Uterus (tissue), 4 donors: Measurements from ENCODE around the gene DYNC1LI2. TPM values are rescaled to one million over a fixed set of nuclear protein-coding genes. Genes with fewer than 3 reads are reported as not detected.
A peak's percentile ranks its signal among the peaks of the same experiment; 100 is the strongest.
"Not testable (repeated sequence)": the region's sequence is repeated elsewhere in the genome, so short reads cannot be mapped to it uniquely, and the experiment has no call there.

ENCODE experiments used
- DNase-seq, 2 donors: peaks; one replicate each; pipeline ENCODE4 v3.0.0-alpha.2; 2019 to 2020
- H3K27ac ChIP-seq, 2 donors: fragments of 200-600 bp; sonication (generic); 1 replicate in 1 of 2; 2 replicates in 1 of 2; pipeline ENCODE4 v1.5.1; 2016 to 2018
- H3K27me3 ChIP-seq, 2 donors: fragments of 200-600 bp; sonication (generic); one replicate each; pipeline ENCODE4 v1.5.1; 2018 to 2019; ENCODE audit warnings: control low read depth in 1 of 2
- H3K36me3 ChIP-seq, 2 donors: fragments of 200-600 bp; sonication (generic); one replicate each; pipeline ENCODE4 v1.5.1; 2019; ENCODE audit warnings: control low read depth in 1 of 2
- H3K4me1 ChIP-seq, 2 donors: fragments of 200-600 bp; sonication (generic); one replicate each; pipeline ENCODE4 v1.5.1; 2018 to 2019; ENCODE audit warnings: control low read depth in 1 of 2
- H3K4me3 ChIP-seq, 2 donors: fragments of 200-600 bp; sonication (generic); 1 replicate in 1 of 2; 2 replicates in 1 of 2; pipeline ENCODE4 v1.5.1; 2018 to 2019; ENCODE audit warnings: mild to moderate bottlenecking in 1 of 2
- H3K9me3 ChIP-seq, 2 donors: fragments of 200-600 bp; sonication (generic); one replicate each; pipeline ENCODE4 v1.5.1; 2019; ENCODE audit warnings: control low read depth in 1 of 2
- POLR2A ChIP-seq, 2 donors: fragments of 450-650 bp; IDR thresholded peaks; one replicate each; pipeline ENCODE4 v1.6.1; 2016; ENCODE audit warnings: antibody characterized with exemption in 2 of 2, mild to moderate bottlenecking in 1 of 2, moderate library complexity in 1 of 2
- intact Hi-C: fragments of 100-400 bp; cut with DNase I; formaldehyde crosslinking; loops from one replicate; pipeline ENCODE4 v1.15.1; 2023; ENCODE audit warnings: low total_unique reads
- total RNA-seq, 4 donors: library from RNA; depleted of rRNA in 3 of 4; stranded (reverse); fragments of >200 nt in 3 of 4; gene quantifications; one replicate each; pipeline versions ENCODE4 v1.1.0 to v1.2.4, GENCODE V29; 2014 to 2023
- TF ChIP-seq, protein P1 (sequence below), 4 experiments: fragments of 200-600 bp in 2 of 4; fragments of 450-650 bp in 2 of 4; sonication (generic) in 2 of 4; IDR thresholded peaks; one replicate each; pipeline ENCODE4 v1.5.1; 2016 to 2019; ENCODE audit warnings: antibody characterized with exemption in 4 of 4, mild to moderate bottlenecking in 2 of 4, moderate library complexity in 1 of 4
- donor health status: DM: yes; HTN: yes; CAD: no.

The DYNC1LI2 gene
- 100 to 1,000 TPM; 109 to 279 (median 151) TPM for total RNA-seq

DNA sequence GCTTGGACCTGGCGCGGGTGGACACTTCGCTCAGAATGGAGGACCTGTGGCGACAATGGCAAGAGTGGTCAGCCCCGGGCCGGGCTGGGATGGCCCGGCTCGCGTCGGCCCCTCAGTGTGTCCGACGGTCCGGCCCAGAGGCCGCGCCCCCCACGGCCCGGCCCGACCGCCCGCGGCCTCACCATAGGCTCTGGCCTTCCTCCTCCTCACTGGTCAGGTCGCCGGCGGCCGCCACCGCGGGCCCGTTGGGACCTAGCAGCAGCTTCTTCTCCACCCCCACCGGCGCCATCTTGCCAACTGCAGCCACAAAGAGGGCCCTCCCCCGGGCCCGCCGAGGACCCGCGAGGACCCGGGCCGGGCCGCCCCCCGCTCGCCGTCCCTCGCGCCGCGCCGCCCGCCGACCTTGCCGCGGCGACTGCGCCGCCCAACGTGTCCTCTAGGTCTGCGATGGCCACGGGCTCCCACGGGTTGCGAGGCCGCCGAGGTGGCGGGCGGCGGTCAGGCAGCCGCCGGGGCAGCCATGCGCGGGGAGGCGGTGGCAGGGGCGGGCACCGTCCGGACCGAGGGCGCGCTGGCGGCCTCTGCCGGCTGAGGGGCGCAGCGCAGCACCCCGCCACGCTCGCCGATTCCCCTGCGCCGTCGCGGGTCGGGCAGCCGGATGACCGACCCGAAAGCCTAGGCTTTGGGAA lies at the start of gene DYNC1LI2:
Gene DYNC1LI2 (minus strand): TSS at position 307 of the 689 bp plus-strand sequence. CDS start 18 bp downstream, at position 289.
- no peaks in the 10 kb centered on the region for H3K27me3 ChIP-seq
- peak within 1 kb of the TSS; percentile 79 to 98 for H3K4me3 ChIP-seq
- H3K27ac ChIP-seq, result peak within 1 kb of the TSS; percentile 94
- no peaks in the 10 kb centered on the region for H3K36me3 ChIP-seq
- H3K9me3 ChIP-seq, result no peaks in the 10 kb centered on the region
- peaks cover 0 to 15% of the 10 kb centered on the region in 2 donors for H3K4me1 ChIP-seq
- peak; percentile 38 to 56 for TF ChIP-seq POLR2A (IDR thresholded peaks at IDR 0.05)
- TF ChIP-seq, protein P1, sequence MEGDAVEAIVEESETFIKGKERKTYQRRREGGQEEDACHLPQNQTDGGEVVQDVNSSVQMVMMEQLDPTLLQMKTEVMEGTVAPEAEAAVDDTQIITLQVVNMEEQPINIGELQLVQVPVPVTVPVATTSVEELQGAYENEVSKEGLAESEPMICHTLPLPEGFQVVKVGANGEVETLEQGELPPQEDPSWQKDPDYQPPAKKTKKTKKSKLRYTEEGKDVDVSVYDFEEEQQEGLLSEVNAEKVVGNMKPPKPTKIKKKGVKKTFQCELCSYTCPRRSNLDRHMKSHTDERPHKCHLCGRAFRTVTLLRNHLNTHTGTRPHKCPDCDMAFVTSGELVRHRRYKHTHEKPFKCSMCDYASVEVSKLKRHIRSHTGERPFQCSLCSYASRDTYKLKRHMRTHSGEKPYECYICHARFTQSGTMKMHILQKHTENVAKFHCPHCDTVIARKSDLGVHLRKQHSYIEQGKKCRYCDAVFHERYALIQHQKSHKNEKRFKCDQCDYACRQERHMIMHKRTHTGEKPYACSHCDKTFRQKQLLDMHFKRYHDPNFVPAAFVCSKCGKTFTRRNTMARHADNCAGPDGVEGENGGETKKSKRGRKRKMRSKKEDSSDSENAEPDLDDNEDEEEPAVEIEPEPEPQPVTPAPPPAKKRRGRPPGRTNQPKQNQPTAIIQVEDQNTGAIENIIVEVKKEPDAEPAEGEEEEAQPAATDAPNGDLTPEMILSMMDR (IDR thresholded peaks at IDR 0.05), result peak; percentile 53 to 97 (median 97)
- intact Hi-C loops, result no loop called here
- peak; percentile 69 to 80 for DNase-seq

DNA sequence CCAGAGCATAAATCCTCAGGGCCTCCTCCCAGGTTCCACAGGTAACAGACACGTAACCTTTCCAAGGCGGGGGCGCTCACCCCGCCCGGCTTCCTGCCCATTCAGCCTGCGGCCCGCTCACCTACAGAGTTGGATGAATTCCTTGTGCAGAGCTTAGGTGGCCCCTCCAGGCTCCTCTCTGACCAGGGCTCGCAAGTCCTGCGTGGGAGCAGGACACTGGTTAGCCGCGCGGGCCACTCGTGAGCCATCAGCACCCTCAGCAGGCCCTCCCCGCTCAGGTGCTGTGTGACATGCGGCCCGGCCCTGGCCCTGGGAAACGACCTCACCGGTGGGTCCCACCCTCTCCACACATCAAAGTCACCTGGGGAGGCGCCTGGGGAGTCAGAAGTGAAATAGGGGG lies 49.4 kb upstream of the DYNC1LI2 start:
- no peak overlapping the region for H3K27ac ChIP-seq
- no peak overlapping the region for H3K4me3 ChIP-seq
- H3K9me3 ChIP-seq, result no peaks in the 10 kb centered on the region
- intact Hi-C loops, result no loop called here
- no peaks in the 10 kb centered on the region for H3K36me3 ChIP-seq
- no peak for DNase-seq
- TF ChIP-seq, protein P1 (IDR thresholded peaks at IDR 0.05), result no peak
- TF ChIP-seq POLR2A (IDR thresholded peaks at IDR 0.05), result no peak
- no peaks in the 10 kb centered on the region for H3K27me3 ChIP-seq
- H3K4me1 ChIP-seq, result no peaks in the 10 kb centered on the region

DNA sequence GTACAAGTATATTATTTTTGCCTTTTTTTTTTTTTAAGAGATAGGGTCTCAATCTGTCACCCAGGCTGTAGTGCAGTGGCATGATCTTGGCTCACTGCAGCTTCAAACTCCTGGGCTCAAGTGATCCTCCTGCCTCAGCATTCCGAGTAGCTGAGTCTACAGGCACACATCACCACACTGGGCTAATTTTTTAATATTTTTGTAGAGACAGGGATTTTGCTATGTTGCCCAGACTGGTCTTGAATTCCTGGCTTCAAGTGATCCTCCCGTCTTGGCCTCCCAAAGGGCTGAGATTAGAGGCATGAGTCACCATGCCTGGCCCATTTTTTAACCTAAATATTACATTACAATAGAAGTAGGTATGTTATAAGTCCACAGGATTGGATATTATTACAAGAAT lies 46.8 kb upstream of the DYNC1LI2 start:
- intact Hi-C loops, result no loop called here
- no peak for DNase-seq
- Histone ChIP-seq H3K27me3 (no peaks in the 10 kb centered on the region), H3K9me3 (no peaks in the 10 kb centered on the region), H3K36me3 (no peaks in the 10 kb centered on the region), H3K27ac (no peak overlapping the region), H3K4me3 (no peak overlapping the region), H3K4me1 (no peaks in the 10 kb centered on the region)
- no peak for TF ChIP-seq POLR2A (IDR thresholded peaks at IDR 0.05)
- TF ChIP-seq, protein P1 (IDR thresholded peaks at IDR 0.05), result no peak

DNA sequence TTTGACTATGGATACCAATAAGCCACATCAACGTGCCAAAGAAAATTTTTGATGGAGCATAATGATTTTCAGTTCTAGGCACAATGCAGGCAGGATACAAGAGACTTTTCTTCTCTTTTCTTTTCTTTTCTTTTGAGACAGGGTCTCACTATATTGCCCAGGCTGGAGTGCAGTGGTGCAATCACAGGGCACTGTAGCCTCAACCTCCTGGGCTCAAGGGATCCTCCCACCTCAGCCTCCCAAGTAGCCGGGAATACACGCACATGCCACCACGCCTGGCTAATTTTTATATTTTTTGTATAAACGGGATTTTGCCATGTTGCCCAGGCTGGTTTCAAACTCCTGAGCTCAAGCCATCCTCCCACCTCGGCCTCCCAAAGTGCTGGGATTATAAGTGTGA lies 42.6 kb upstream of the DYNC1LI2 start:
- H3K27ac ChIP-seq, intact Hi-C loops, H3K27me3 ChIP-seq, H3K4me1 ChIP-seq, H3K9me3 ChIP-seq, H3K4me3 ChIP-seq, DNase-seq, H3K36me3 ChIP-seq: not testable (repeated sequence)

DNA sequence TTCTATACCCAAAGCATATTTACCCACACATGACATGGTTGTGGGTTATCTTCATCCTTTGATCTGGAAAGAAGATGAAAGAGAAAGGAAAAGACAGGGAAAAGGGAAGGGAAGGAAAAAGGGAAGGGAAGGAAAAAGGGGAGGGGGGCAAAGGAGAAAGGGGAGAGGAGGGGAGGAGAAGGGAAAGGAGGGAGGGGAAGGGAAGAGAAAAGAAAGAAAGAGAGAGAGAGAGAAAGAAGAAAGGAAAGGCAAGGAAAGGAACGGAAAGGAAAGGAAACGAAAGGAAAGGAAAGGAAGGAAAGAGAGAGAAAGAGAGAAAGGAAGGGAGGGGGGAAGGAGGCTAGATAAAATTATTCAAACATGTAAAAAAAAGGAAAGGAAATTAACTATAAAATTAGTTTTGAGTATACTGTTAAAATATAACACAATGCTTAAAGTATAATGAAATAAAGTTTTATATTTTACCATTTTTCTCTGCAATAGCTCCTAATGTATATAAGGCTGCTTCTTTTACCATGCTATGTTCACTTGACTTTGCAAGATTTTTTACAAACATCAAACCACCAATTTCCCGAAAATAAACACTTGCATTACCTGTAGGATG lies 38.8 kb upstream of the DYNC1LI2 start:
- H3K27ac ChIP-seq, result no peak overlapping the region
- H3K36me3 ChIP-seq, result no peaks in the 10 kb centered on the region
- H3K27me3 ChIP-seq, result no peaks in the 10 kb centered on the region
- no peak overlapping the region for H3K4me3 ChIP-seq
- intact Hi-C loops, result no loop called here
- TF ChIP-seq, protein P1 (IDR thresholded peaks at IDR 0.05), result no peak
- TF ChIP-seq POLR2A (IDR thresholded peaks at IDR 0.05), result no peak
- H3K4me1 ChIP-seq, result no peaks in the 10 kb centered on the region
- no peaks in the 10 kb centered on the region for H3K9me3 ChIP-seq
- DNase-seq, result no peak
